Glutamatergic neuron (in vitro differentiated cells): Measurements from ENCODE around the gene ZC3H15. TPM values are rescaled to one million over a fixed set of nuclear protein-coding genes. Genes with fewer than 3 reads are reported as not detected.

Experiments used
- DNase-seq: peaks from one replicate; pipeline ENCODE4 v3.0.0; 2022
- H3K27ac Mint-ChIP-seq: one replicate; pipeline ENCODE4 v1.8.0; 2020; ENCODE audit warnings: mild to moderate bottlenecking, mixed read lengths, inconsistent platforms; ENCODE audit not compliant: unreplicated experiment
- H3K27me3 Mint-ChIP-seq: one replicate; pipeline ENCODE4 v1.8.0; 2020; ENCODE audit warnings: mild to moderate bottlenecking, moderate library complexity, mixed read lengths, inconsistent platforms; ENCODE audit not compliant: unreplicated experiment
- H3K36me3 Mint-ChIP-seq: one replicate; pipeline ENCODE4 v1.8.0; 2020; ENCODE audit warnings: mild to moderate bottlenecking, mixed read lengths, inconsistent platforms; ENCODE audit not compliant: unreplicated experiment
- H3K4me1 Mint-ChIP-seq: one replicate; pipeline ENCODE4 v1.8.0; 2020; ENCODE audit warnings: mild to moderate bottlenecking, low read depth, mixed read lengths, inconsistent platforms; ENCODE audit not compliant: unreplicated experiment
- H3K4me3 Mint-ChIP-seq: one replicate; pipeline ENCODE4 v1.8.0; 2020; ENCODE audit warnings: mild to moderate bottlenecking, mixed read lengths, inconsistent platforms; ENCODE audit not compliant: unreplicated experiment
- H3K9me3 Mint-ChIP-seq: one replicate; pipeline ENCODE4 v1.8.0; 2020; ENCODE audit warnings: mild to moderate bottlenecking, moderate library complexity, mixed read lengths, inconsistent platforms; ENCODE audit not compliant: unreplicated experiment
- CTCF ChIP-seq: fragments of 200-600 bp; sonication (generic); IDR thresholded peaks from one replicate; pipeline ENCODE4 v1.5.0; 2021; ENCODE audit not compliant: partially characterized antibody, unreplicated experiment
- total RNA-seq: library from RNA; stranded (reverse); fragmentation: NEBNext Ultra II Directional; extraction: Animal tissue kit (Norgen Biotek cat#: 25700); gene quantifications from one replicate; pipeline ENCODE4 v1.2.1, GENCODE V29; 2021; ENCODE audit not compliant: unreplicated experiment

ZC3H15 gene
- total RNA-seq, 1 donor from 2014 or later, result 79.7 TPM

- no peak for TF ChIP-seq CTCF
- H3K27ac Mint-ChIP-seq, result no peak overlapping the region
- no peak for DNase-seq
Measured at GRCh38 chr2:186477790-186478189, 8.3 kb upstream of the ZC3H15 start.

GRCh38 chr2:186480991-186481390 lies 5.1 kb upstream of the ZC3H15 start:
- Mint-ChIP-seq H3K4me3 (no peak overlapping the region), H3K9me3 (peaks cover 5% of the 10 kb centered on the region), H3K27ac (no peak overlapping the region), H3K27me3 (no peaks in the 10 kb centered on the region), H3K36me3 (no peaks in the 10 kb centered on the region), H3K4me1 (no peaks in the 10 kb centered on the region)
- no peak for DNase-seq
- no peak for TF ChIP-seq CTCF

More at GRCh38 chr2:186477790-186478189, 8.3 kb upstream of the ZC3H15 start:
- no peak overlapping the region for H3K4me3 Mint-ChIP-seq
- peaks cover under 1% of the 10 kb centered on the region for H3K9me3 Mint-ChIP-seq
- H3K36me3 Mint-ChIP-seq, result peaks cover 6% of the 10 kb centered on the region
- peaks cover 3% of the 10 kb centered on the region for H3K4me1 Mint-ChIP-seq
- peaks cover 1% of the 10 kb centered on the region for H3K27me3 Mint-ChIP-seq

- Mint-ChIP-seq H3K27me3 (no peaks in the 10 kb centered on the region), H3K4me3 (no peak overlapping the region), H3K36me3 (no peaks in the 10 kb centered on the region), H3K27ac (no peak overlapping the region), H3K9me3 (peaks cover 15% of the 10 kb centered on the region), H3K4me1 (peaks cover 14% of the 10 kb centered on the region)
- no peak for DNase-seq
- no peak for TF ChIP-seq CTCF
Measured at GRCh38 chr2:186484062-186484735, 1.9 kb upstream of the ZC3H15 start.

GRCh38 chr2:186485576-186485870 lies 537 bp upstream of the ZC3H15 start:
- Mint-ChIP-seq H3K27ac (peak overlapping the region; percentile 96), H3K27me3 (no peaks in the 10 kb centered on the region), H3K4me3 (peak overlapping the region; percentile 95), H3K9me3 (peaks cover 15% of the 10 kb centered on the region), H3K4me1 (peaks cover 21% of the 10 kb centered on the region), H3K36me3 (no peaks in the 10 kb centered on the region)
- DNase-seq, result no peak
- no peak for TF ChIP-seq CTCF

- H3K4me3 Mint-ChIP-seq, result peak overlapping the region; percentile 95
- TF ChIP-seq CTCF, result no peak
- peaks cover 15% of the 10 kb centered on the region for H3K9me3 Mint-ChIP-seq
- H3K27ac Mint-ChIP-seq, result peak overlapping the region; percentile 96
- H3K36me3 Mint-ChIP-seq, result no peaks in the 10 kb centered on the region
- peaks cover 31% of the 10 kb centered on the region for H3K4me1 Mint-ChIP-seq
- DNase-seq, result no peak
- peaks cover 3% of the 10 kb centered on the region for H3K27me3 Mint-ChIP-seq
Measured at GRCh38 chr2:186486651-186487647, 889 bp downstream of the ZC3H15 start.
